C4-2B (cell line): Measurements from ENCODE around the gene WDR93.

Experiments used
- ZFX ChIP-seq: fragments of 450-650 bp; IDR thresholded peaks from 2 replicates; pipeline ENCODE4 v1.6.1; 2017
- TF ChIP-seq, protein P1 (sequence below): fragments of 450-650 bp; conservative IDR thresholded peaks from 2 replicates; pipeline ENCODE4 v1.5.1; 2017; ENCODE audit warnings: mild to moderate bottlenecking

DNA sequence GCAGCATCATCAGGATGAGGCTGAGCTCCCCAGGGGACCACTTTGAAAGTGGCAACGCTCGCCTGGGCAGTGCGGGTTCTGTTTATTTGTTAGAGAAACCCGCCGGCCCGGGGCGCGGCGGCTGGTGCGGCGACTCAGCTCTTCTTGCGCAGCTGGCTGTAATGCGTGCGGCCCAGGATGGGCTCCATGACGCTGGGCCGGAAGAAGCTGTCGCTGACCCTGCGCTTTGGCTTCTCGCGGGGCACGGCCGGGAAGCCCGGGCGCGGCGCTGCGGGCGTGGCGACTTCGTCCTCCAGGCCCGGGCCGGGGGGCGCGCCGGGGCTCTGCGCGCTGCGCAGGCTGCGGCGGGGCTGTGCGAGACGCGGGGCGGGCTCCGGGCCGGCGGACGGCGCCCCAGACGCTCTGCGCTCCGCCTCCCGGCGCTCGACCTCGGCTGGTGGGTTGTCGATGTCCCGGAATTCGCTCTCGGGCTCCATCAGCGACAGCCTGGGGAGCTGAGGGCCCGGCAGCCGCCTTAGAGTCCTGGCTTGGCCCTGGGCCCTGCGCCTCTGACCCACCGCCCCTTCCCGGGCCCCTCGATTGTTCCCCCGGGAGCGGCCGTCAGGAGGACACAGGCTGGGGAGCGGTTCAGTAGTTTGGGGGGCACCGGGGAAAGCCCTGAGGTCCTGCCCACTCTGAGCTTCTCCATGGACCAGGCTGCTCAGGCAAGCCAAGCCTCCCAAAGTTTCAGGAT, 25.0 kb upstream of the WDR93 start:
- TF ChIP-seq, protein P1, sequence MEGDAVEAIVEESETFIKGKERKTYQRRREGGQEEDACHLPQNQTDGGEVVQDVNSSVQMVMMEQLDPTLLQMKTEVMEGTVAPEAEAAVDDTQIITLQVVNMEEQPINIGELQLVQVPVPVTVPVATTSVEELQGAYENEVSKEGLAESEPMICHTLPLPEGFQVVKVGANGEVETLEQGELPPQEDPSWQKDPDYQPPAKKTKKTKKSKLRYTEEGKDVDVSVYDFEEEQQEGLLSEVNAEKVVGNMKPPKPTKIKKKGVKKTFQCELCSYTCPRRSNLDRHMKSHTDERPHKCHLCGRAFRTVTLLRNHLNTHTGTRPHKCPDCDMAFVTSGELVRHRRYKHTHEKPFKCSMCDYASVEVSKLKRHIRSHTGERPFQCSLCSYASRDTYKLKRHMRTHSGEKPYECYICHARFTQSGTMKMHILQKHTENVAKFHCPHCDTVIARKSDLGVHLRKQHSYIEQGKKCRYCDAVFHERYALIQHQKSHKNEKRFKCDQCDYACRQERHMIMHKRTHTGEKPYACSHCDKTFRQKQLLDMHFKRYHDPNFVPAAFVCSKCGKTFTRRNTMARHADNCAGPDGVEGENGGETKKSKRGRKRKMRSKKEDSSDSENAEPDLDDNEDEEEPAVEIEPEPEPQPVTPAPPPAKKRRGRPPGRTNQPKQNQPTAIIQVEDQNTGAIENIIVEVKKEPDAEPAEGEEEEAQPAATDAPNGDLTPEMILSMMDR: no peak
- TF ChIP-seq ZFX: no peak
